DND-41 (cell line): ENCODE results near the gene COMMD10.

Experiments
- CTCF ChIP-seq: IDR thresholded peaks from 2 replicates; pipeline ENCODE4 v1.5.1; 2012; ENCODE audit warnings: borderline replicate concordance, low read length, moderate library complexity, mild to moderate bottlenecking; ENCODE audit not compliant: poor library complexity, severe bottlenecking; ENCODE audit errors: extremely low read depth
- EZH2 ChIP-seq: IDR thresholded peaks from 3 replicates; pipeline ENCODE4 v1.6.1; 2012; ENCODE audit warnings: borderline replicate concordance, low read depth, mild to moderate bottlenecking, moderate library complexity, low read length, inconsistent platforms; ENCODE audit not compliant: severe bottlenecking

GRCh38 chr5:116044073-116044472 is 40.8 kb upstream of the COMMD10 start:
- TF ChIP-seq CTCF, result no peak
- no peak for TF ChIP-seq EZH2
